GM13976 (cell line): Measurements from ENCODE around the gene SERP2.

Source experiments
- DNase-seq: peaks from one replicate; pipeline ENCODE4 v3.0.0; 2012; ENCODE audit warnings: low spot score
- in situ Hi-C: fragments of 300-500 bp; cut with MboI; formaldehyde crosslinking; loops from one replicate; pipeline ENCODE4 v1.12.0; 2022; ENCODE audit warnings: low sequenced_read_pairs, mixed read lengths, inconsistent platforms; ENCODE audit not compliant: unreplicated experiment
- TF ChIP-seq, protein P1 (sequence below): IDR thresholded peaks from 2 replicates; pipeline ENCODE4 v1.5.1; 2012; ENCODE audit warnings: borderline replicate concordance, mild to moderate bottlenecking; ENCODE audit not compliant: insufficient read depth; ENCODE audit errors: extremely low read depth, missing control alignments, control extremely low read depth

The SERP2 gene

DNA sequence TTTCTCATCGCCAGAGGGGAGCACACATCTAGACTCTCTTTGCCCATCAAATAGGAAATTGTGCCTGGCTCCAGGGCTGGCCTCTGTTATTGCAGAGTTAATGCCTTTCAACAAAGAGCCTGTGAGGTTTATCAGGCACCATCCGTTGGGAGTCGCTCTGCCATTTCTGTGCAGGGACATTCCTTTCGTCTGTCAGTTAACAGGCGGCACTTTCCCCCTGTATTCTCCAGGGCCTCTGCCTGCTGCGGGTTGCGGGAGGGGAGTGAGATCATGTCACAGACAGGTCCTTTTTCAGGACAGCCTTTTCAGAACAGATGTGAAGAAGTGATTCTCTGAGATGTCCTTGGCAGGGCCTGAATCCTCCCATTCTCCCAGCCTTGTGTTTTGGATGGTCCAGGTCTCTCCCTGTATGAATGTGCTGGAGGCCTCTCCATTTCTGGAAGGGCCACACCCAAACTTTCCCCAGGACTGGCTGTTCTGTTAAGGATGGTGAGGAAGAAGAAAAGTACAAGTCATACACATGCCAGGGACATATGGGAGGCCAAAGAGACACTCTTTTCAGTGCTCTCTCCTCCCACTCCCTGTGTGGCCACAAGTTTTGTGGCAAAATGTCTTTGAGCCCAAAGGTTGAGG, 14.9 kb downstream of the SERP2 start:
- TF ChIP-seq, protein P1, sequence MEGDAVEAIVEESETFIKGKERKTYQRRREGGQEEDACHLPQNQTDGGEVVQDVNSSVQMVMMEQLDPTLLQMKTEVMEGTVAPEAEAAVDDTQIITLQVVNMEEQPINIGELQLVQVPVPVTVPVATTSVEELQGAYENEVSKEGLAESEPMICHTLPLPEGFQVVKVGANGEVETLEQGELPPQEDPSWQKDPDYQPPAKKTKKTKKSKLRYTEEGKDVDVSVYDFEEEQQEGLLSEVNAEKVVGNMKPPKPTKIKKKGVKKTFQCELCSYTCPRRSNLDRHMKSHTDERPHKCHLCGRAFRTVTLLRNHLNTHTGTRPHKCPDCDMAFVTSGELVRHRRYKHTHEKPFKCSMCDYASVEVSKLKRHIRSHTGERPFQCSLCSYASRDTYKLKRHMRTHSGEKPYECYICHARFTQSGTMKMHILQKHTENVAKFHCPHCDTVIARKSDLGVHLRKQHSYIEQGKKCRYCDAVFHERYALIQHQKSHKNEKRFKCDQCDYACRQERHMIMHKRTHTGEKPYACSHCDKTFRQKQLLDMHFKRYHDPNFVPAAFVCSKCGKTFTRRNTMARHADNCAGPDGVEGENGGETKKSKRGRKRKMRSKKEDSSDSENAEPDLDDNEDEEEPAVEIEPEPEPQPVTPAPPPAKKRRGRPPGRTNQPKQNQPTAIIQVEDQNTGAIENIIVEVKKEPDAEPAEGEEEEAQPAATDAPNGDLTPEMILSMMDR = no peak
- DNase-seq = no peak
- in situ Hi-C loops = no loop called here

- in situ Hi-C loops = no loop called here
- TF ChIP-seq, protein P1 = no peak
- no peak for DNase-seq
These were observed 15.5 kb downstream of the SERP2 start for GRCh38 chr13:44389060-44389666.

GRCh38 chr13:44389876-44390275, 16.3 kb downstream of the SERP2 start:
- in situ Hi-C loops = no loop called here
- DNase-seq = no peak
- TF ChIP-seq, protein P1 = no peak

GRCh38 chr13:44393391-44393790, 19.8 kb downstream of the SERP2 start:
- DNase-seq = no peak
- in situ Hi-C loops = no loop called here
- TF ChIP-seq, protein P1 = no peak

DNA sequence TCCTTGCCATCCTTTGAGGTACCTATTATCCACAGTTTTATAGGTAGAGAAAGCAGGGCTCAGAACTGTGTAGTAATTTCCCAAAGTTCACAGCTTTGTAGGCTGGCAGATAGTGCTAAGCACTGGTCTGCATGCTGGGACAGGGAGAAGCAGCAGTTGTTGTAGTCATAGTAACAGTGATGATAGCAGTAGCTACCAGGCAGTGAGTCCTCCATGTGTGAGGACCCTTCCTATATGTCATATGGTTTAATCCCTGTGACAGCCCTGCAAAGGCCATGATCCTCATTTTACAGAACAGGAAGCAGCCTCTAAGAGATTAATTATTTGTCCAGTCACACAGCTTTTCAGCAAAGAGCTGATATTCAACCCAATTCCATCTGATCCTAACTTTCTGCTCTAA, 21.0 kb downstream of the SERP2 start:
- no peak for DNase-seq
- in situ Hi-C loops = no loop called here
- TF ChIP-seq, protein P1 = no peak

DNA sequence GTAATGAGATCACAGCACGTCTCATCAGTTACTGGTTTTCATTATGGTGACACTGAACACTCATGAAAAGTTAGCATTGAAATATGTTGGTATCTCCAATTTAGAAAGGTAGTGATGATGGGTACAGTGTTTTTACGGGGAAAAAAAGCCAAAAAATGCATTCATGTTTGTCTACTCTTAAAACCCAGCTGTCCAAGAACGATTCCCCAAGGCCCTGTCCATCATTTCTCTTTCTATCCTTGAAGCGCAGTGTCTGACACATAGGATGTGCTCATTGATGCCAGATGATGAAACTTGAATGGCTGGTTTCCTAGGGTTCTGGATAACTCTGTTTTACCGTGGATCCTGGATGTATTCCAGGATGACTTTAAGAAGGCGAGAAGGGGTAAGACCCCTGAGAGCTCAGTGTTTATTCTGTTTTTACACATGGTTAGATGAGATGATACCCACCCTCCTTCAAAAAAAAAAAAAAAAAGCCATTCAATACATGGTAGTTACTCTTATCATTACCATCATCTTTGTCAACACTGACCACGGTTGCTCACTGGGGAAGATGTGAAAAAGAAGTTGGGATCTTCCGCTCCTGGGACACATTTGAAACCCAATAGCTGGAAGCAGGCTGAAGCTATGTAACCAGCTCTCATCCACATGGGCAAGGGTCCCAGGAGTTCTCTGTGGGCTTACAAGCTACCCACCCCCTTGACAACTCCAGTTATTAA, 22.5 kb downstream of the SERP2 start:
- in situ Hi-C loops = no loop called here
- TF ChIP-seq, protein P1 = no peak
- no peak for DNase-seq
